ENCODE data around the gene LELP1.

- TF ChIP-seq CTCF (IDR thresholded peaks at IDR 0.05) = no peak
- no peak for TF ChIP-seq POLR2A (IDR thresholded peaks at IDR 0.05)
Measured at GRCh38 chr1:153245466-153245865, 42.2 kb downstream of the LELP1 start.

Measured in uterus (tissue), 2 donors.